HFFc6 (cell line): ENCODE measurements around the gene TAF6L. TPM values are rescaled to one million over a fixed set of nuclear protein-coding genes. Genes with fewer than 3 reads are reported as not detected.
"Not testable (repeated sequence)": the region's sequence is repeated elsewhere in the genome, so short reads cannot be mapped to it uniquely, and the experiment has no call there.

ENCODE experiments used
- DNase-seq: peaks from one replicate; pipeline ENCODE4 v3.0.0-alpha.2; 2018
- H3K27ac Mint-ChIP-seq: 2 replicates; pipeline ENCODE4 v1.8.0; 2020; ENCODE audit warnings: mild to moderate bottlenecking, mixed read lengths
- H3K27me3 Mint-ChIP-seq: 2 replicates; pipeline ENCODE4 v1.8.0; 2021; ENCODE audit warnings: mild to moderate bottlenecking, moderate library complexity, mixed read lengths; ENCODE audit not compliant: insufficient read depth
- H3K36me3 Mint-ChIP-seq: 2 replicates; pipeline ENCODE4 v1.8.0; 2021; ENCODE audit warnings: low read depth, mixed read lengths
- H3K4me1 Mint-ChIP-seq: 2 replicates; pipeline ENCODE4 v1.8.0; 2020; ENCODE audit warnings: low read depth, mixed read lengths
- H3K4me3 Mint-ChIP-seq: 2 replicates; pipeline ENCODE4 v1.8.0; 2020; ENCODE audit warnings: mild to moderate bottlenecking, moderate library complexity, mixed read lengths
- H3K9me3 Mint-ChIP-seq: 2 replicates; pipeline ENCODE4 v1.8.0; 2020; ENCODE audit warnings: mild to moderate bottlenecking, mixed read lengths
- total RNA-seq, 6 experiments: library from RNA; stranded (reverse); fragmentation: NEBNext Ultra II Directional; extraction: Animal tissue kit (Norgen Biotek cat#: 25700); gene quantifications; 2 replicates in 1 of 6; 3 replicates in 5 of 6; pipeline ENCODE4 v1.2.3, GENCODE V29; 2021
- TF ChIP-seq, protein P1 (sequence below): fragments of 200-600 bp; sonication (generic); IDR thresholded peaks from 2 replicates; pipeline ENCODE4 v1.5.0; 2021; ENCODE audit warnings: antibody characterized with exemption, mild to moderate bottlenecking

TAF6L gene
- total RNA-seq, 6 experiments from 2014 or later, result 9.9 to 12.7 (median 10.6) TPM

DNA sequence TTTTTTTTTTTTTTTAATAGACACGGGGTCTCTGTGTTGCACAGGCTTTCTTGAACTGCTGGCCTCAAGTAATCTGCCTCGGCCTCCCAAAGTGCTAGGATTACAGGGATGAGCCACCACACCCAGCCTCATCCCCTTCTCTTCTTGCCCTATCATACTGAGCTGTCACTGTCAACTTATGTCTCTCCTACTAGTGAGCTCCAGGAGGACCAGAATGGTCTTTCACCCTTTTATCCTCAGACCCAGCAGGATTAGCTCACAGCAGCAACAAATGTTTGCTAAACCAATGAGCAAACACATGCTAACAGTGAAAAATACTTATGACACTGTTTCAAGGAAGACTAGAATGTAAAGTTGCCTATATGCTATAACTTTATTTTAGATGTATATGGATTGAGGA, 40.5 kb downstream of the TAF6L start:
- H3K4me3 Mint-ChIP-seq, result no peak overlapping the region
- no peaks in the 10 kb centered on the region for H3K9me3 Mint-ChIP-seq
- H3K36me3 Mint-ChIP-seq, result no peaks in the 10 kb centered on the region
- TF ChIP-seq, protein P1, sequence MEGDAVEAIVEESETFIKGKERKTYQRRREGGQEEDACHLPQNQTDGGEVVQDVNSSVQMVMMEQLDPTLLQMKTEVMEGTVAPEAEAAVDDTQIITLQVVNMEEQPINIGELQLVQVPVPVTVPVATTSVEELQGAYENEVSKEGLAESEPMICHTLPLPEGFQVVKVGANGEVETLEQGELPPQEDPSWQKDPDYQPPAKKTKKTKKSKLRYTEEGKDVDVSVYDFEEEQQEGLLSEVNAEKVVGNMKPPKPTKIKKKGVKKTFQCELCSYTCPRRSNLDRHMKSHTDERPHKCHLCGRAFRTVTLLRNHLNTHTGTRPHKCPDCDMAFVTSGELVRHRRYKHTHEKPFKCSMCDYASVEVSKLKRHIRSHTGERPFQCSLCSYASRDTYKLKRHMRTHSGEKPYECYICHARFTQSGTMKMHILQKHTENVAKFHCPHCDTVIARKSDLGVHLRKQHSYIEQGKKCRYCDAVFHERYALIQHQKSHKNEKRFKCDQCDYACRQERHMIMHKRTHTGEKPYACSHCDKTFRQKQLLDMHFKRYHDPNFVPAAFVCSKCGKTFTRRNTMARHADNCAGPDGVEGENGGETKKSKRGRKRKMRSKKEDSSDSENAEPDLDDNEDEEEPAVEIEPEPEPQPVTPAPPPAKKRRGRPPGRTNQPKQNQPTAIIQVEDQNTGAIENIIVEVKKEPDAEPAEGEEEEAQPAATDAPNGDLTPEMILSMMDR, result no peak
- H3K4me1 Mint-ChIP-seq, result peaks cover 17% of the 10 kb centered on the region
- 0 out of 2 replicates have a peak overlapping the region, but pooled peaks have one; percentile 27 for H3K27ac Mint-ChIP-seq
- no peak for DNase-seq
- H3K27me3 Mint-ChIP-seq, result no peaks in the 10 kb centered on the region

DNA sequence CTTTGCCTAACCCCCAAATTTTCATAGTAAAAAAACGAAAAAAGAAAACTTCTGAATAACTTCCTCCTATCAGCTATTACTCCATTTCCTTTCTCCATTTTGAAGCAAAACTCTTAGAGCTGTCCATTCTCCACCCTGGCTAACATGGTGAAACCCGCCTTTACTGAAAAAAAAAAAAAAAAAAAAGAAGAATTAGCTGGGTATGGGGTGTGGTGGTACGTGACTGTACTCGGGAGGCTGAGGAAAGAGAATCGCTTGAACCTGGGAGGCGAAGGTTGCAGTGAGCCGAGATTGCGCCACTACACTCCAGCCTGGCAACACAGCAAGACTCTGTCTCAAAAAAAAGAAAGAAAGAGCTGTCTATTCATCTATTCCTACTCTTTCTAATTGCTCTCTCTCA, 45.4 kb downstream of the TAF6L start:
- Mint-ChIP-seq H3K27me3 (no peaks in the 10 kb centered on the region), H3K4me1 (no peaks in the 10 kb centered on the region), H3K4me3 (no peak overlapping the region), H3K9me3 (no peaks in the 10 kb centered on the region), H3K27ac (no peak overlapping the region), H3K36me3 (peaks cover 11% of the 10 kb centered on the region)
- TF ChIP-seq, protein P1, result no peak
- DNase-seq, result no peak

DNA sequence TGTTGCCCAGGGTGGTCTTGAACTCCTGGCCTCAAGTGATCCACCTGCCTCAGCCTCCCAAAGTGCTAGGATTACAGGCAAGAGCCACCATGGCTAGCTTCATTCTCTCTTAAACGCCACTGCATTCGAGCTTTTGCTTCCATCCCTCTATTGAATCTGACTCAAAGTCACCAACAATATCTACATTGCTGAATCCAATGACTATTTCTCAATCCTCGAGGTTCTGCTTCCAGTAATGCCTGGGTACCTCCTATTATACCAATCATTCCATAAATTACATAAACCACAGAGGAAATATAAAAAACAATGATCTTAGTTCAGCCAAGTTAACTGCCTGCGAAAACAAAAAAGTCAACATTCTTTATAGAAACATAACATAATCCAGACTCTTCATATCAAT, 45.9 kb downstream of the TAF6L start:
- H3K4me1 Mint-ChIP-seq, result no peaks in the 10 kb centered on the region

DNA sequence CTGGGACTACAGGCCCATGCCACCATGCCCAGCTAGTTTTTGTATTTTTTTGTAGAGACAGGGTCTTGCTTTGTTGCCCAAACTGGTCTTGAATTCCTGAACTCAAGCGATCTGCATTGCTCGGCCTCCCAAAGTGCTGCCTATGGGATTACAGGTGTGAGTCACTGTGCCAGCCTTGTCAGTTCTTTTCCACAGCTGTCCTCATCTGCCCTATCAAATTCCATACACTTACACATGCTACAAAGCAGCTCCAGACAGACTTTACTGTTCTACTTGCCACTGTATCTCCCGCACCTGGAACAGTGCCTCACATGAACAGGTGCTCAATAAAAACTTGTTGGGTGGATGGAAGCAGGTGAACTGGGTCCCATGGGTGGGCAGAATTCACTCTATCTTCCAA, 52.5 kb downstream of the TAF6L start:
- Mint-ChIP-seq H3K27me3 (0 out of 2 replicates have a peak, but pooled peaks cover 1% of the 10 kb centered on the region), H3K9me3 (no peaks in the 10 kb centered on the region), H3K4me1 (no peaks in the 10 kb centered on the region), H3K36me3 (peaks cover 26% of the 10 kb centered on the region), H3K27ac (no peak overlapping the region; the same call in 1 of the 2 replicates), H3K4me3 (no peak overlapping the region)
- TF ChIP-seq, protein P1, result no peak
- no peak for DNase-seq

More for the DNA sequence above, 45.9 kb downstream of the TAF6L start:
- no peaks in the 10 kb centered on the region for H3K9me3 Mint-ChIP-seq
- H3K36me3 Mint-ChIP-seq, result peaks cover 11% of the 10 kb centered on the region
- H3K27me3 Mint-ChIP-seq, result no peaks in the 10 kb centered on the region
- no peak overlapping the region for H3K4me3 Mint-ChIP-seq
- no peak for DNase-seq
- TF ChIP-seq, protein P1, result no peak
- no peak overlapping the region for H3K27ac Mint-ChIP-seq

DNA sequence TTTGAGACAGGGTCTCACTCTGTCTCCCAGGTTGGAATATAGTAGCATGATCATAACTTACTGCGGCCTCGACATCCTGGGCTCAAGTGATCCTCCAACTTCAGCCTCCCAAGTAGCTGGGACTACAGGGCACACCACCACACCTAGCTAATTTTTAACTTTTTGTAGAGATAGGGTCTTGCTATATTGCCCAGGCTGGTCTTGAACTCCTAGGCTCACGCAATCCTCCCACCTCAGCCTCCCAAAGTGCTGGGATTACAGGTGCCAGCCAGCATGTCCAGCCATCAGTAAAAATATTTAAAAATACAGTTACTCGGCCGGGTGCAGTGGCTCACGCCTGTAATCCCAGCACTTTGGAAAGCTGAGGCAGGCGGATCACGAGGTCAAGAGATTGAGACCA, 56.9 kb downstream of the TAF6L start:
- not testable (repeated sequence) for DNase-seq, H3K27ac Mint-ChIP-seq, H3K27me3 Mint-ChIP-seq, H3K4me3 Mint-ChIP-seq, H3K9me3 Mint-ChIP-seq
- peaks cover 21% of the 10 kb centered on the region for H3K4me1 Mint-ChIP-seq
- H3K36me3 Mint-ChIP-seq, result peaks cover 34% of the 10 kb centered on the region

DNA sequence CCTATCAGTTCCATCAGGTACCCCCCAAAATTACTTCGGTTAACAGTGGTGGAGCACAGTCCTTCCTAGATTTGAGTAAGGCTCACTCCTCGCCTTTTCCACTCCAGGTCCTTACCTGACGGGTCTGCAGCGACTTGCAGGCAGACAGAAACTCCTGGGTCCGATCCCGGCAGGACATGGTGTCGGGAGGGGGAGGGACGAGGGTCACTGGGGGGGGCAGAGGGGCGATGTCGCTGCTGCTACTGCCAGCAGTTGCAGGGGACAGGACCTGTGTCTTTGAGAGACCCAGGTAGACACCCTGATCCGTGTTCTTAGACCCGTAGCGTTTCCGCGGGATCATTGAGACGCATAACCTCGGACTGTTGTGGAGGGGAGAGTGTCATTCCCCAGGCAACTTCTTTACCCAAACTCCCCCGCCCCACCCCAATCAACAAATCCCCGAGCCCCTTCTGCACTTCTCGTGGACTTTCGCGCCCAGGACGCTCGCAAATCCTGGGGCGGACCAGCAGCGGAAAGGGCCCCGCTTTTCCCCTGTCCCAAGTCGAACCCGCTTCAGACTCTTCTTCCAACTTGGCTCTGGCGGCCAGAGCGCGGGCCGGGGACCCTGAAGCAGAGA, 59.8 kb downstream of the TAF6L start:
- peak overlapping the region; percentile 99 for H3K27ac Mint-ChIP-seq
- DNase-seq, result no peak
- H3K36me3 Mint-ChIP-seq, result peaks cover 31% of the 10 kb centered on the region
- H3K9me3 Mint-ChIP-seq, result no peaks in the 10 kb centered on the region
- H3K4me3 Mint-ChIP-seq, result peak overlapping the region; percentile 95
- H3K4me1 Mint-ChIP-seq, result peaks cover 35% of the 10 kb centered on the region
- peaks cover 7% of the 10 kb centered on the region for H3K27me3 Mint-ChIP-seq
- TF ChIP-seq, protein P1, result no peak
